Thyroid gland (tissue), 4 donors: ENCODE data around the gene EGFL8. TPM values are rescaled to one million over a fixed set of nuclear protein-coding genes. Genes with fewer than 3 reads are reported as not detected.

Source experiments
- DNase-seq, 2 donors: peaks; one replicate each; pipeline ENCODE4 v3.0.0-alpha.2; 2019
- H3K27ac ChIP-seq, 3 donors: fragments of 200-600 bp; sonication (generic); 1 replicate in 2 of 3; 2 replicates in 1 of 3; pipeline ENCODE4 v1.5.1; 2016 to 2019; ENCODE audit warnings: mild to moderate bottlenecking in 1 of 3, moderate library complexity in 1 of 3
- H3K27me3 ChIP-seq: fragments of 200-600 bp; sonication (generic); one replicate; pipeline ENCODE4 v1.5.1; 2019
- H3K36me3 ChIP-seq, 2 donors: fragments of 200-600 bp; sonication (generic); one replicate each; pipeline ENCODE4 v1.5.1; 2016 to 2019
- H3K4me1 ChIP-seq, 2 donors: fragments of 200-600 bp; sonication (generic); one replicate each; pipeline ENCODE4 v1.5.1; 2017 to 2019
- H3K4me3 ChIP-seq, 3 donors: fragments of 200-600 bp; sonication (generic); replicated peaks in 1 of 3; 1 replicate in 2 of 3; 2 replicates in 1 of 3; pipeline ENCODE4 v1.5.1; 2016; ENCODE audit warnings: mild to moderate bottlenecking in 1 of 3
- H3K9me3 ChIP-seq: fragments of 200-600 bp; sonication (generic); one replicate; pipeline ENCODE4 v1.5.1; 2017
- CTCF ChIP-seq, 6 experiments: fragments of 200-600 bp in 3 of 6; fragments of 450-650 bp in 3 of 6; sonication (generic) in 3 of 6; IDR thresholded peaks; one replicate each; pipeline ENCODE4 v1.5.1; 2016 to 2019; ENCODE audit warnings: antibody characterized with exemption in 6 of 6, mild to moderate bottlenecking in 2 of 6, inconsistent platforms in 1 of 6, moderate library complexity in 1 of 6
- POLR2A ChIP-seq, 2 donors: fragments of 450-650 bp; IDR thresholded peaks; one replicate each; pipeline ENCODE4 v1.6.1; 2017; ENCODE audit warnings: antibody characterized with exemption in 2 of 2, mild to moderate bottlenecking in 2 of 2, moderate library complexity in 1 of 2
- WGBS, 2 donors: methylation state at CpG; one replicate each; pipeline ENCODE4 v1.1.5; 2017; 5-methylcytosine and 5-hydroxymethylcytosine counted together
- intact Hi-C: fragments of 100-400 bp; cut with DNase I; formaldehyde crosslinking; loops from one replicate; pipeline ENCODE4 v1.15.1; 2023
- total RNA-seq, 4 donors: library from RNA; depleted of rRNA; stranded (reverse); fragments of >200 nt; gene quantifications; one replicate each; pipeline ENCODE4 v1.2.3, GENCODE V29; 2016

EGFL8 gene
- total RNA-seq, 4 donors from 2014 or later: 2.3 to 9.8 (median 6.5) TPM

- Histone ChIP-seq H3K27ac (no peak overlapping the region), H3K9me3 (no peaks in the 10 kb centered on the region), H3K36me3 (no peaks in the 10 kb centered on the region), H3K27me3 (no peaks in the 10 kb centered on the region), H3K4me1 (peaks cover 16 to 27% of the 10 kb centered on the region in 2 donors), H3K4me3 (no peak overlapping the region)
- TF ChIP-seq POLR2A (IDR thresholded peaks at IDR 0.05): no peak
- TF ChIP-seq CTCF (IDR thresholded peaks at IDR 0.05): no peak
- 86 to 89% methylated on average over 3 of the region's 3 CpGs for WGBS, 2 donors
- intact Hi-C loops: no loop called here
- DNase-seq: no peak
Measured at GRCh38 chr6:32198345-32198696, 33.9 kb downstream of the EGFL8 start.

- peaks cover 20 to 31% of the 10 kb centered on the region in 2 donors for H3K4me1 ChIP-seq
- H3K36me3 ChIP-seq: no peaks in the 10 kb centered on the region
- no peak overlapping the region for H3K27ac ChIP-seq
- TF ChIP-seq POLR2A (IDR thresholded peaks at IDR 0.05) (no peak), CTCF (IDR thresholded peaks at IDR 0.05) (no peak)
- no peak overlapping the region for H3K4me3 ChIP-seq
- intact Hi-C loops: no loop called here
- H3K27me3 ChIP-seq: no peaks in the 10 kb centered on the region
- WGBS, 2 donors: 89% methylated on average over 17 of the region's 17 CpGs
- no peaks in the 10 kb centered on the region for H3K9me3 ChIP-seq
- DNase-seq: no peak
Measured at GRCh38 chr6:32198866-32199265, 34.5 kb downstream of the EGFL8 start.

- Histone ChIP-seq H3K36me3 (no peaks in the 10 kb centered on the region), H3K4me1 (peaks cover 19 to 26% of the 10 kb centered on the region in 2 donors), H3K27me3 (no peaks in the 10 kb centered on the region), H3K9me3 (no peaks in the 10 kb centered on the region), H3K4me3 (no peak overlapping the region), H3K27ac (no peak overlapping the region)
- WGBS, 2 donors: 89 to 91% methylated on average over 9 to 11 of the region's 13 CpGs
- no peak for DNase-seq
- intact Hi-C loops: no loop called here
- TF ChIP-seq CTCF (IDR thresholded peaks at IDR 0.05) (no peak), POLR2A (IDR thresholded peaks at IDR 0.05) (no peak)
Measured at GRCh38 chr6:32200711-32201475, 36.5 kb downstream of the EGFL8 start.

- Histone ChIP-seq H3K4me1 (peaks cover 15 to 18% of the 10 kb centered on the region in 2 donors), H3K36me3 (no peaks in the 10 kb centered on the region), H3K9me3 (no peaks in the 10 kb centered on the region), H3K27me3 (no peaks in the 10 kb centered on the region), H3K27ac (no peak overlapping the region), H3K4me3 (no peak overlapping the region)
- TF ChIP-seq POLR2A (IDR thresholded peaks at IDR 0.05) (no peak), CTCF (IDR thresholded peaks at IDR 0.05) (no peak)
- intact Hi-C loops: no loop called here
- no peak for DNase-seq
- WGBS, 2 donors: 81 to 93% methylated on average over 6 to 9 of the region's 9 CpGs
Measured at GRCh38 chr6:32202186-32202585, 37.8 kb downstream of the EGFL8 start.

GRCh38 chr6:32203426-32204267 lies 39.3 kb downstream of the EGFL8 start:
- intact Hi-C loops: no loop called here
- Histone ChIP-seq H3K9me3 (no peaks in the 10 kb centered on the region), H3K4me1 (peaks cover 13 to 16% of the 10 kb centered on the region in 2 donors), H3K4me3 (no peak overlapping the region), H3K36me3 (no peaks in the 10 kb centered on the region), H3K27me3 (no peaks in the 10 kb centered on the region), H3K27ac (peak overlapping the region in 2 of 3 donors; percentile 29 to 30)
- WGBS, 2 donors: 48 to 60% methylated on average over 6 of the region's 9 CpGs
- TF ChIP-seq POLR2A (IDR thresholded peaks at IDR 0.05) (no peak), CTCF (IDR thresholded peaks at IDR 0.05) (no peak)
- peak in 1 of 2 donors; percentile 42 for DNase-seq
